K562 (cell line): ENCODE data around the gene HOXB1. TPM values are rescaled to one million over a fixed set of nuclear protein-coding genes. Genes with fewer than 3 reads are reported as not detected.

Source experiments
- CCAR2 ChIP-seq: fragments of 200-400 bp; formaldehyde crosslinking; IDR thresholded peaks from 2 replicates; pipeline ENCODE4 v1.6.1; 2017; ENCODE audit warnings: mild to moderate bottlenecking, low read depth, low read length
- E4F1 ChIP-seq: fragments of 250-450 bp; sonication (Bioruptor Pico); IDR thresholded peaks from 2 replicates; pipeline ENCODE4 v1.5.0; 2021; ENCODE audit warnings: mild to moderate bottlenecking, borderline replicate concordance
- EWSR1 ChIP-seq: fragments of 450-650 bp; IDR thresholded peaks from 2 replicates; pipeline ENCODE4 v1.6.1; 2018; ENCODE audit warnings: borderline replicate concordance, mild to moderate bottlenecking, low read depth, moderate library complexity; ENCODE audit not compliant: partially characterized antibody
- EZH2 ChIP-seq: IDR thresholded peaks from 2 replicates; pipeline ENCODE4 v1.6.1; 2012; ENCODE audit warnings: low read depth, mild to moderate bottlenecking, inconsistent platforms, low read length, borderline replicate concordance
- HCFC1 ChIP-seq: IDR thresholded peaks from 2 replicates; pipeline ENCODE4 v1.6.1; 2012; ENCODE audit warnings: low read depth, low read length, improper control_type of control experiment
- HOMEZ ChIP-seq: fragments of 250-450 bp; sonication (Bioruptor Pico); IDR thresholded peaks from 2 replicates; pipeline ENCODE4 v1.4.0; 2020; ENCODE audit warnings: mild to moderate bottlenecking, moderate library complexity
- NFE2L1 ChIP-seq: fragments of 450-650 bp; IDR thresholded peaks from 2 replicates; pipeline ENCODE4 v1.6.1; 2016; ENCODE audit warnings: missing genetic modification characterization, low read depth, mild to moderate bottlenecking, missing compliant biosample characterization, moderate library complexity, borderline replicate concordance
- NONO ChIP-seq, 2 experiments: fragments of 200-400 bp in 1 of 2; fragments of 450-650 bp in 1 of 2; formaldehyde crosslinking in 1 of 2; IDR thresholded peaks; 2 replicates each; pipeline ENCODE4 v1.6.1; 2017; ENCODE audit warnings: low read depth in 2 of 2, mild to moderate bottlenecking in 2 of 2, moderate library complexity in 2 of 2, low read length in 1 of 2
- PRDM10 ChIP-seq: fragments of 450-650 bp; IDR thresholded peaks from 2 replicates; pipeline ENCODE4 v1.6.1; 2018; ENCODE audit not compliant: partially characterized antibody
- SIRT6 ChIP-seq: IDR thresholded peaks from one replicate; pipeline ENCODE4 v1.6.1; 2012; ENCODE audit warnings: low read depth, mild to moderate bottlenecking, control low read depth, inconsistent platforms, low read length, moderate library complexity
- SMC3 ChIP-seq: conservative IDR thresholded peaks from 2 replicates; pipeline ENCODE4 v1.6.1; 2011; ENCODE audit warnings: low read depth, low read length, improper control_type of control experiment; ENCODE audit not compliant: insufficient read depth
- SREBF1 ChIP-seq: fragments of 150-350 bp; IDR thresholded peaks from 2 replicates; pipeline ENCODE4 v1.6.1; 2014; ENCODE audit warnings: antibody characterized with exemption, low read depth, low read length, borderline replicate concordance
- ZBTB11 ChIP-seq, 3 experiments: fragments of 200-800 bp in 1 of 3; fragments of 250-450 bp in 1 of 3; fragments of 450-650 bp in 1 of 3; sonication (Bioruptor Pico) in 1 of 3; sonication (Bioruptor generic) in 1 of 3; formaldehyde crosslinking in 1 of 3; IDR thresholded peaks; 2 replicates each; pipeline versions ENCODE4 v1.6.1 to v1.8.0; 2016 to 2022; ENCODE audit warnings: mild to moderate bottlenecking in 2 of 3, missing genetic modification characterization in 2 of 3, missing compliant biosample characterization in 1 of 3, moderate library complexity in 1 of 3
- polyA plus RNA-seq, 8 experiments: library from polyadenylated mRNA; depleted of rRNA in 4 of 8; stranded (reverse) in 5 of 8; unstranded in 3 of 8; fragments of >200 nt; fragmentation: Nextera tagmentation in 2 of 8; fragmentation: Illumina TruSeq in 1 of 8; extraction: Ambion mirVana in 2 of 8; extraction: Trizol in 1 of 8; gene quantifications; 2 replicates each; pipeline versions ENCODE4 v1.2.1 to v1.2.3, GENCODE V29; 2011 to 2014; ENCODE audit warnings: inconsistent platforms in 1 of 8, missing spikeins in 1 of 8
- total RNA-seq, 7 experiments: library from RNA; depleted of rRNA in 6 of 7; stranded (reverse); fragments of >200 nt in 6 of 7; fragmentation: Illumina TruSeq in 2 of 7; extraction: Trizol in 2 of 7; gene quantifications; 2 replicates each; pipeline versions ENCODE4 v1.2.1 to v1.2.3, GENCODE V29; 2011 to 2021; ENCODE audit warnings: low replicate concordance in 1 of 7

HOXB1 gene
- total and polyA plus RNA-seq, 9 of the 15 experiments (the other 6 are each of a cell fraction or from before 2014, with no cell fraction given): 0.04 TPM; not detected in 8

- TF ChIP-seq PRDM10 (peak; percentile 9), ZBTB11 (CRISPR knock-in tag; IDR thresholded peaks at IDR 0.05) (no peak), EZH2 (no peak), HCFC1 (no peak), CCAR2 (no peak), SIRT6 (no peak), SREBF1 (no peak), SMC3 (peak; percentile 84), NFE2L1 (tag) (no peak), EWSR1 (no peak), HOMEZ (CRISPR knock-in tag) (no peak), E4F1 (CRISPR knock-in tag) (no peak), NONO (IDR thresholded peaks at IDR 0.05; ENCODE audit: low read depth in 2 of 2, low read length in 1 of 2) (peak in 1 of 2 experiments; percentile 50; a peak in 1 of 4 replicates)
These were observed 38.2 kb downstream of the HOXB1 start (continued) for GRCh38 chr17:48492401-48493298.
